IgD-negative memory B cell (primary cell): ENCODE data around the gene OR4C11. TPM values are rescaled to one million over a fixed set of nuclear protein-coding genes. Genes with fewer than 3 reads are reported as not detected.

ENCODE experiments used
- H3K27ac Mint-ChIP-seq, 3 donors: one replicate each; pipeline ENCODE4 v1.8.0; 2020 to 2022; ENCODE audit warnings: mild to moderate bottlenecking in 3 of 3, mixed read lengths in 3 of 3, moderate library complexity in 1 of 3
- H3K27me3 Mint-ChIP-seq: one replicate; pipeline ENCODE4 v1.8.0; 2021; ENCODE audit warnings: mixed read lengths
- H3K36me3 Mint-ChIP-seq: one replicate; pipeline ENCODE4 v1.8.0; 2020; ENCODE audit warnings: mild to moderate bottlenecking, mixed read lengths
- H3K4me1 Mint-ChIP-seq, 3 donors: one replicate each; pipeline ENCODE4 v1.8.0; 2020 to 2022; ENCODE audit warnings: mixed read lengths in 3 of 3, mild to moderate bottlenecking in 1 of 3
- H3K4me3 Mint-ChIP-seq, 4 donors: one replicate each; pipeline ENCODE4 v1.8.0; 2020 to 2022; ENCODE audit warnings: mild to moderate bottlenecking in 4 of 4, mixed read lengths in 4 of 4, moderate library complexity in 3 of 4
- H3K9me3 Mint-ChIP-seq, 3 donors: one replicate each; pipeline ENCODE4 v1.8.0; 2020 to 2021; ENCODE audit warnings: mixed read lengths in 3 of 3, mild to moderate bottlenecking in 1 of 3
- polyA plus RNA-seq: library from polyadenylated mRNA; unstranded; fragments of 300-500 nt; fragmentation: Illumina TruSeq; gene quantifications from one replicate; pipeline ENCODE4 v1.2.3, GENCODE V29; 2021

The OR4C11 gene
- polyA plus RNA-seq, result not detected

DNA sequence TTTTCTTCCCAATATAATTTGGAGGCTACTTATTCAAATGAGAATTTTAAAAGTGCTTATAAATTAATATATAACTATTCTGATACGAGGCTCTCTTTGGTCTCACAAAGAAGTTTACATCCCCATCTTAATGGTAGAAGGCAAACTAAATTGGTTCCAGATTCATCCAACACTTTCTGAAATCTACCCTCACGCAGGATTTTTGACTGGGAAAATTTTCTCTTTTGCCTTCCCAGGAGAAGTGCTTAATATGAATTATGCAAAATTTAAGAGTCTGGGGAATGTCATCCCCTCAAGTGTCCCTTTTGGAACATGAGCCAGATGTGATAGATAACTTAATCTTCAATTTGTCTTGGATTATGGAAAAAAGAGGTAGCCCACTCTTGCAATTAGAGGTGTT is at the start of gene OR4C11:
Gene OR4C11, minus strand, starts transcription at position 101 of the 400 bp plus-strand sequence. CDS start 3,272 bp downstream, outside the sequence.
- Mint-ChIP-seq H3K27me3 (no peaks in the 10 kb centered on the region), H3K4me3 (no peak within 1 kb of the TSS), H3K9me3 (peaks cover 0 to 3% (median 0%) of the 10 kb centered on the region in 3 donors), H3K4me1 (no peaks in the 10 kb centered on the region), H3K27ac (no peak within 1 kb of the TSS), H3K36me3 (no peaks in the 10 kb centered on the region)

DNA sequence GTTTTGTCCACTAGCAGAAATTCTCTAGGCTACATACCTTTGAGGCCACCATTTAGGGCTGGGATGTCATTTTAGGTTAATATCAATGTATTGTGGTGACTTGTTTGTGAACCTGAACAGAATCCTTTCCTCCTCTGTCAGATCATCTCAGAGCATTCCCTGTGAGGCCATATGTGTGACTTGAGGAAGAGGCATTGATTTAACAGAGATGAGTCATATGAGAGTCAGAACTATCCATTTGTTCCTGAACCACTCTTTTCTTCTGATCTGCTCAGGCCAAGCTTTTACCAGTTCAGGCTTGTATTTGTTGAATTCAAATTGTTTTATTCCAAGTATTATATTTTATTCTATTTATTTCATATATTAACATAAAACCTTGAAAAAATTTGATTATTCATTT is 47.7 kb upstream of the OR4C11 start:
- peaks cover 5 to 13% (median 11%) of the 10 kb centered on the region in 3 donors for H3K4me1 Mint-ChIP-seq
- H3K27me3 Mint-ChIP-seq, result no peaks in the 10 kb centered on the region
- H3K9me3 Mint-ChIP-seq, result peaks cover 0 to 1% (median 0%) of the 10 kb centered on the region in 3 donors
- H3K36me3 Mint-ChIP-seq, result peaks cover 2% of the 10 kb centered on the region
- no peak overlapping the region for H3K4me3 Mint-ChIP-seq
- no peak overlapping the region for H3K27ac Mint-ChIP-seq

DNA sequence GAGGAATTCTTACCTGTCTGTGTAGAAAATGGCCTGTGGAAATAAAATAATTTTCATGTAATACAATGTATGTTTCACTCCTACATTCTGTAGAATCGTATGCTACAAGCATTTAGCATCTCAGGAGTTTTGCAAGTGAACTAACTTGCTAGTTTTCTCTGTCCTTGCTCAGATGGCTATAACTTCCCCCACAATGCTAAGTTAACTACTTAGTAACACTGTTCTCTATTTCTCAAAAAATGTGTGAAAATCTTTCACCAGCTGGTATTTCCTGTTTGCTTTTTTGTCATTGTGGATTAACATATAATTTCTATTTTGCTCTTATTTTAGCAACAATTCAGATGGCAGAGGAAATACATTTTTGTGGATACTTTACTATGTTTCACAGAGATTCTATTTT is 45.1 kb upstream of the OR4C11 start:
- H3K27me3 Mint-ChIP-seq, result no peaks in the 10 kb centered on the region
- no peaks in the 10 kb centered on the region for H3K36me3 Mint-ChIP-seq
- H3K27ac Mint-ChIP-seq, result no peak overlapping the region
- peaks cover 0 to 1% (median 0%) of the 10 kb centered on the region in 3 donors for H3K9me3 Mint-ChIP-seq
- peaks cover 1 to 4% (median 2%) of the 10 kb centered on the region in 3 donors for H3K4me1 Mint-ChIP-seq
- no peak overlapping the region for H3K4me3 Mint-ChIP-seq

- Mint-ChIP-seq H3K4me3 (no peak within 1 kb of the TSS), H3K4me1 (peaks cover 0 to 3% (median 3%) of the 10 kb centered on the region in 3 donors), H3K27me3 (no peaks in the 10 kb centered on the region), H3K27ac (no peak within 1 kb of the TSS), H3K36me3 (no peaks in the 10 kb centered on the region), H3K9me3 (peaks cover 0 to 7% (median 0%) of the 10 kb centered on the region in 3 donors)
Observed at GRCh38 chr11:55648027-55648426, 40.6 kb upstream of the OR4C11 start, which contains the start of gene OR4S2. OR4S2 (plus strand) TSS chr11:55648327; CDS start chr11:55650904, 2,577 bp downstream.

DNA sequence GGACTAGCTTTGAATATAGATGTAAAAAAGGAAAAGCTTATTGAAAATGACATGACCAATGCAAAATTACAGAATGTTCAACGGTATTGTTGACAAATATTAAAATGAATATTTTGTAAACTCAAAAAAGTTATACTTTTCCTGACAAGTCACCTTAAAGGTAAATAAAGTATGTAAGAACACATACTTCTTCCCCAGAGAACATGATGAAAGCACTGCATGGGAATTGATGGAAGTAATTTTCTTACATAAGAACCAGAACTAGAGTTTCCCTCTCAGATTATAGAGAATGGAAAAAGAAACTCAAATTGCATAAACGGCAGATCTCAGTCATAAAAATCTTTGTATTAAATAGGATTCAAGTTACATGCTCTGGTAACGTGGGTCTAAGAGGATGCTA is 27.4 kb upstream of the OR4C11 start, which contains the start of gene OR4P4:
Gene OR4P4, plus strand, starts transcription at position 301 of the 400 bp plus-strand sequence.
- H3K36me3 Mint-ChIP-seq, result no peaks in the 10 kb centered on the region
- H3K9me3 Mint-ChIP-seq, result peaks cover 0 to 5% (median 0%) of the 10 kb centered on the region in 3 donors
- no peaks in the 10 kb centered on the region for H3K4me1 Mint-ChIP-seq
- H3K4me3 Mint-ChIP-seq, result no peak within 1 kb of the TSS
- no peak within 1 kb of the TSS for H3K27ac Mint-ChIP-seq
- no peaks in the 10 kb centered on the region for H3K27me3 Mint-ChIP-seq

- Mint-ChIP-seq H3K4me3 (no peak overlapping the region), H3K36me3 (peaks cover 4% of the 10 kb centered on the region), H3K4me1 (no peaks in the 10 kb centered on the region), H3K9me3 (peaks cover 0 to 11% (median 1%) of the 10 kb centered on the region in 3 donors), H3K27me3 (no peaks in the 10 kb centered on the region), H3K27ac (no peak overlapping the region)
Observed at GRCh38 chr11:55624531-55624930, 17.1 kb upstream of the OR4C11 start.

- H3K36me3 Mint-ChIP-seq, result peaks cover 1% of the 10 kb centered on the region
- H3K27ac Mint-ChIP-seq, result no peak overlapping the region
- H3K9me3 Mint-ChIP-seq, result peaks cover 3 to 6% (median 3%) of the 10 kb centered on the region in 3 donors
- no peak overlapping the region for H3K4me3 Mint-ChIP-seq
- no peaks in the 10 kb centered on the region for H3K4me1 Mint-ChIP-seq
- H3K27me3 Mint-ChIP-seq, result no peaks in the 10 kb centered on the region
Observed at GRCh38 chr11:55572548-55572947, 34.9 kb downstream of the OR4C11 start.

- Mint-ChIP-seq H3K27me3 (no peaks in the 10 kb centered on the region), H3K4me3 (no peak within 1 kb of the TSS), H3K4me1 (no peaks in the 10 kb centered on the region), H3K9me3 (peaks cover 3 to 5% (median 3%) of the 10 kb centered on the region in 3 donors), H3K36me3 (peaks cover 1% of the 10 kb centered on the region), H3K27ac (no peak within 1 kb of the TSS)
Observed at GRCh38 chr11:55571828-55572227, 35.6 kb downstream of the OR4C11 start, which contains the start of gene OR4C16. OR4C16 (plus strand) TSS chr11:55572128; CDS start chr11:55572128, 0 bp downstream.

GRCh38 chr11:55554169-55554568 is 53.3 kb downstream of the OR4C11 start, which contains the start of gene OR4C15:
OR4C15 (plus strand) TSS chr11:55554469; CDS start chr11:55554469, 0 bp downstream.
- Mint-ChIP-seq H3K27ac (no peak within 1 kb of the TSS), H3K9me3 (peaks cover 0 to 9% (median 0%) of the 10 kb centered on the region in 3 donors), H3K4me1 (peaks cover 0 to 4% (median 0%) of the 10 kb centered on the region in 3 donors), H3K36me3 (no peaks in the 10 kb centered on the region), H3K27me3 (no peaks in the 10 kb centered on the region), H3K4me3 (no peak within 1 kb of the TSS)

Other genes starting within 250 kb of the OR4C11 start
- not detected for gene OR4A15, start 239.7 kb downstream of the OR4C11 start, polyA plus RNA-seq
- gene OR4C15, start 53.2 kb downstream of the OR4C11 start, polyA plus RNA-seq, result not detected
- not detected for gene OR4C16, start 35.5 kb downstream of the OR4C11 start, polyA plus RNA-seq
- gene OR4P4, start 27.5 kb upstream of the OR4C11 start, polyA plus RNA-seq, result not detected
- gene OR4S2, start 40.7 kb upstream of the OR4C11 start, polyA plus RNA-seq, result not detected
- gene OR4C6, start 54.6 kb upstream of the OR4C11 start, polyA plus RNA-seq, result 0.23 TPM
- not detected for gene OR5D13, start 165.8 kb upstream of the OR4C11 start, polyA plus RNA-seq
- not detected for gene OR5D14, start 187.9 kb upstream of the OR4C11 start, polyA plus RNA-seq
- not detected for gene OR5L1, start 203.7 kb upstream of the OR4C11 start, polyA plus RNA-seq
- not detected for gene OR5D18, start 212.0 kb upstream of the OR4C11 start, polyA plus RNA-seq
- gene OR5L2, start 219.6 kb upstream of the OR4C11 start, polyA plus RNA-seq, result not detected
- not detected for gene OR5D16, start 231.1 kb upstream of the OR4C11 start, polyA plus RNA-seq